AG20443 (cell line): ENCODE measurements around the gene PPHLN1.
A peak's percentile ranks its signal among the peaks of the same experiment; 100 is the strongest.

Source experiments
- DNase-seq: peaks from one replicate; pipeline ENCODE4 v3.0.0; 2012; ENCODE audit warnings: low spot score, mixed read lengths

Gene PPHLN1

DNA sequence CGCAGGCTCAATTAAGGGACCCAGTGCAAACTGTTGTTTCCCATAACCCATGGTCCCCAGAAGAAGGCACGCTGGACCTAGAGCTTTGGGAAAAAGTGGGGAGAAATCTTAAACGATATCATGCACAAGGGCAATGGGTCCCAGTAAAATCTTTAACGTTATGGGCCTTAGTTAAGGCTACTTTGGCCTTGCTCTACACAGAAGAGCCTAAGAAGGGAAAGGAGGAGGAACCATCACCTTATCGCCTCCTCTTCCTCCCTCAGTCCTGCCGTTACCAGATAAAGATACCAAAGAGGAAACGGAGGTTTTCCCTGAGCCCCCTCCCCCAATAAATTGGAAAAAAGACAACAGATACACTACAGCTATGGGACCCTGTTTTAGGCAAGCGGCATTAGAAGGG, 116.9 kb downstream of the PPHLN1 start:
- no peak for DNase-seq

DNA sequence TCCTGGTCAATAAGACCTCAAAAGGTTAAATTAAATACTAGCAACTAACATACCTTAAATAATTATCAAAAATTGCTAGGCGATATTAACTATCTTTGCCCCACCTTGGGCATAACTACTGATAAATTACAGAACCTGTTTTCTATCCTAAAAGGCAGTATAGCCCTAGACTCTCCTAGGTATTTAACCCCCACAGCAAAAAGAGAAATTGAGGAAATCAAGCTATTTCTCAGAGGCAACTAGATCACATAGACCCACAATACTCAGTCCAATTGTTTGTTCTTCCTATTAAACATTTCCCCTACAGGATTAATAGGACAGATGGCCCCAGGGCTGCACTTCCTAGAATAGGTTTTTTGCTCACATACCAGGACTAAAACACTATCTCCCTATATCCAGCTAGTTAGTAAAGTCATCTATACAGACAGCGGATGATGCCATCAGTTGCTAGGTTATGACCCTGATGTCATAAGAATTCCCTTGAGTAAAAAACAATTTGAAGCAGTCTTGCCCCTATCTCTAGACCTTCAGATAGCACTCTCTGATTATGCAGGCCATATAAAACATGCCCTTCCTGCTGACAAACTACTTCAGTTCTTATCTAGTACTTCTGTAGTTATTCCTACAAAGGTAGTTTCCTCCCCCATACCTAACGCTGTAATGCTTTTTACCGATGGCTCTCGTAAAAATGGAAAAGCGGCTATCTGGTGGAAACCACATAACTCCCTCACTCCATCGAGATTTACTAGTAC, 118.4 kb downstream of the PPHLN1 start:
- DNase-seq, result no peak

GRCh38 chr12:42445891-42446290, 119.9 kb downstream of the PPHLN1 start:
- no peak for DNase-seq

DNA sequence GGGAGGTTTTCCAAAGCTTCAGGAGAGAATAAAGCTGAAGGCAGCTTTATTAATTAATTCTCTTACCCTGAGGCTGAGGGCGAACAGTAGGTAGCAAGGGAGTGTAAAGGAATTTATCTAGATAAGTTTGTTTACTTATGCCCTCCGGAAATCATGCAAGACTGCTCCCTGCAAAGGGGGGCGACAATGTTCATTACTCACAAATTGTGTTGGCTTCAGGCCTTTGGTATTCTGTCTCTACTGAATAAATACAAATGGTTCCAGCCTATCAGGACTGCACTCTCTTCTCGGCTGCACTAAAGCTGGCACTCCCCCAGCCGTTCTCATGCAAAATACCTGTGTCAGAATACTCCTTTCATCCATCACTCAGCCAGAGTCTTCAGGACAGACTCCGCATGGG, 120.8 kb downstream of the PPHLN1 start:
- DNase-seq, result no peak

- DNase-seq, result no peak
Observed at GRCh38 chr12:42447371-42447786, 121.4 kb downstream of the PPHLN1 start.

DNA sequence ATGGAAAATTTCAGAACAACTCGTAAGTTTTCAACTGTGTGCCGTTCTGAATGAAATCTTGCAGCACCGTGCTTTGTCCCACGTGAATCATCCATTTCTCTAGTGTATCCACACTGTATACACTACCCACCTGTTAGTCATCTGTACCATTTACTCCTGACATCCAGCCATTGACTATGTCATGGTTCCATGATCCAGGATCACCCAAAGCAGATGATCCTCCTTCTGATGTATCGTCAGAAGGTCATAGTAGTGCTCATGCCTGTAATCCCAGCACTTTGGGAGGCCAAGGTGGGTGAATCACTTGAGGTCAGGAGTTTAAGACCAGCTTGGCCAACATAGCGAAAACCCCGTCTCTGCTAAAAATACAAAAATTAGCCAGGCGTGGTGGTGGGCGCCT, 122.9 kb downstream of the PPHLN1 start:
- DNase-seq, result no peak

GRCh38 chr12:42450248-42450647, 124.3 kb downstream of the PPHLN1 start:
- peak; percentile 20 for DNase-seq

DNA sequence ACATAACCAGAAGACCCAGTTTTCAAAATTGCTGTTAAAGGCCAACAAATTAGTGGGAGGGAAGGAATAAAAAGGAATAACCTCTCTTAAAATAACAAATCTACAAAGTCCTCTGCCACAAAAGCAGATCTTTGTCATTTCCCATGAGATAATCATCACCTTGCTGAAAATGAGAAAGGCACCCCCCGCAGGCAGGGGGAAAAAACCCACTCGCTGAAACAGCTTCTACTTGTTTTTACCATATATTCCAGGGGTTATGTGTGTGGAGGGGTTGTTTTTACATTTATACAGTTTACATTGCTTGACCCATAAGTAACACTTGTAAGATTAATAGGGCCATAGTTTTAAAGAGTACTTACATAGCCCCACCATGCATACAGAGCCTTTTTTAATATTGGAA, 132.6 kb downstream of the PPHLN1 start:
- no peak for DNase-seq

DNA sequence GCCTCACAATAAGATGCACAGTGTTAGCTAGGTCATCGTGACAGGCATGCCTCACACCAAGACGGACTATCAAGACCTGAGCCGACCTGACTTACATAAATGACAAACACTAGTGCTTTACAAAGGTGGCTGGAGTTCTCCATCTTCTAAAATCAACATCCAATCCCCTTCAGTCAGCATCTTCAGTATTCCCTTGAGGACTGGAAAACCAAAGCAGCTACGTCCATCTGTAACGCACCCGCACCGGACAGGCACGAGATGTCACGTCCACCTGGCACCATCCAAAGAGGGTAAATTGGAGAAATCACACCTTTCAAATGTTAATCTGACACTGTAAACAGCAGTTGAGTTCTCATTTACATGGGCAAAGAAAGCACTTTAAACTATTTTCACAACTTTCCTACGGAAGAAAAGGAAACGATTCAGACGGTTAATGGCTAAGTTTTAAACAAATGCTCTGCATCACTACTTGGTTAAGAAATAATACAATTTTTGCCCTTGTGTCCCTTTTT, 133.4 kb downstream of the PPHLN1 start:
- DNase-seq, result no peak

DNA sequence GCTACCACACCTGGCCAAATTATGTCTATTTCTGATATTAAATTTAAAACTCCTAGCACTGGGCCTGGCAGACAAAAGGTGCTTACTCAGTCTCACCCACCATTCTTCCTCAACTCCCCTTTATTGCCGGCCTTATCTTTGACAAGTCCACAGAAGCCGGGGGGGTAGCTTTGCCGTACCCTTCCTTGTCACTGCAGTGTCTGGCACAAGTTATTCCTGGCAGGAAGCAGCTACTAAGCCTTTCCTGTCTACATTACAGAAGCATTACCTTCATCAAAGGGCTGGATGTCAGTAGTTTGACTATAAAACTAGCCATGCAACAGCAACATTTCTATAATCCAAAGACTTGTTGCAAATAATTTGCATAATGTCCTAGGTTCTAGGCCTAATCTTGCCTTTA, 136.5 kb downstream of the PPHLN1 start:
- DNase-seq, result no peak

DNA sequence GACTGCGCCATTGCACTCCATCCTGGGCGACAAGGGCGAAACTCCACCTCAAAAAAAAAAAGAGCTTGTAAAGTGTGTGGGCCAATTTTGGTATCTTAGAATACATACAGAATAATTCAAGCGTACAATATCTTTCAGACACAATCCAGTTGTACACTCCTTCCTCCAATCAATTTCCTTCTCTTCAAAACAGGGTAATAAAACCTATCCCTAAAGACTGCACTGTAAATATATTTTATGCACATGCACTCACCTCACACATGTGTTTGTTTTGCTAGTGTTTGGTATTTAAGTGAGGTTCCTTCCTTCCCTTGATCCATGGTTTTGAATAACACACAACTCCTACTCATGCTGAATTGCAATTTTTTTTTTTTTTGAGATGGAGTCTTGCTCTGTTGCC, 137.7 kb downstream of the PPHLN1 start:
- no peak for DNase-seq

DNA sequence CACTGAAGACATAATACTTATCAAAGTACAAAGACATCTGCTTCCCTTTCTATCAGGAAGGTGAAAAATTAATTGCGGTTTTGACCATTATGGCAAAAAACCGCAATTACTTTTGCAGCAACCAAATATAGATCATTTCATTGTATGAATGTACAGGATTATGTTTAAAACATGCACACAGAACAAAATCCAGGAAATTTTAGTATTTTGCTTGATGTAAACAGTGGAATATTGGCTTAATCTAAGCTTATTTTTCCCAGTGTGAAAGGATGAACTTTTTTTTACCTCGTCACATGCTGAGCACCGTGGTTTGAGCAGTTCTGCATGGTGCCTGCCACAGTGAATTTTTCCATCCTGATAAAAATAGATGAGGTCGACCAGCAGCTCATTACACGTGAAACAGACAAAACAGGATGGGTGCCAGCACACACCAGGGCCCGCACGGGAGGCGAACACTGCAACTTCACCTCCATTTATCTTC, 142.4 kb downstream of the PPHLN1 start:
- DNase-seq, result no peak

GRCh38 chr12:42468921-42469320, 143.0 kb downstream of the PPHLN1 start:
- no peak for DNase-seq

DNA sequence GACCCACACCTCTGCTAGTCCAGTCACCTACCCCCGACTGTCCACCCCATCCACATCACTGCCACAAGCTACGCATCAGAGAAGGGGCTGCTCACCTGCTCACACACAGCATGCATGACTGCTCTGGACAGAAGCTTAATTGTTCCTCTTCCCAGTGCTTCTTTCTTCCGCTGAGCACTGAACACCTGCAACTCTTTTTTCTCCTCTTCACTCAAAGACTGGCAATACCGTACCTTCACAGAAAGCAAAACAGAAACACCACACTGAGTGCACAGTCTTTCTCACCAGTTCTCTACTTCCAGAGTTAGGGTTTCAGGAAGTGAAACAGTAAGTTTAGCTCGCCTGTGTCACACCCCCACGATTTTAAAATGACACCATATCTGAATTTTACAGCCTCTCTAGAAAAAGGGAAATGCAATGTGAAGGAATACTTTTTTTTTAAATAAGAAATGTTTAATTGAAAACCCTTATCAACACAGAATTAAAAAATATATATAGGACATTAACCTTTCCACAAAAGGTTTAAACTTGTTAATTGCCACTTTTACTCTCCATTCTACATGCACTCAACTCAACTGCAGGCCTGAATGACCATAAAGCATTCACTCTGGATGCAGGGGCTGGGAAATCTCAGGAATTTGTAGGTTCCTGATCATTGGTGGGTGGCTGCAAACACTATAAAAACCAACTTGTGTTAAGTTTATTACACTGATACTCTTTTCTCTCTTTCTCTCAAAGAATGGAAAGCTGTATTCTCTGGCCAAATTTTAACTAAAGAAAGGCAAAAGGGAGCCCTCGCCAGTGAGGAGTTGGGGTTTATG, 143.6 kb downstream of the PPHLN1 start:
- no peak for DNase-seq

- no peak for DNase-seq
Observed at GRCh38 chr12:42472376-42472775, 146.4 kb downstream of the PPHLN1 start.

DNA sequence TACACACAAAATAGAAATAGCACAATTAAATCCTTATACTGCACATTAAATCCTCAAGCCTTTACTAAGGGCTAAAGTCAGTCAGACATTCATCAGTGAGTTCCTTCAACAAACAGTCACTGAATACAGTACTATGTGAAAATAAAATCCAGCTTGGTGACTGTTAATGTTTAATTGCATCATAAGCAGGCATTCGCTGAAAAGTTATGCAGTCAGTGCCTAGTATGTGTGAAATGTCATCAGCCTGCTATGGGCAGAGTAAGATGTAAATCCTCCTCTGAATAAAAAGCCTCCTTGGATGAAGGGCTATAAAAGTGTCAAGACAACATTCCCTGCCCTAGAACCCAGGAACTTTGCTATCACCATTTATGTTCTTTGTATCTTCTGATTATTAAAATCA, 147.2 kb downstream of the PPHLN1 start:
- peak; percentile 62 for DNase-seq

GRCh38 chr12:42473561-42473960, 147.6 kb downstream of the PPHLN1 start:
- no peak for DNase-seq

- peak; percentile 45 for DNase-seq
Observed at GRCh38 chr12:42474391-42474790, 148.4 kb downstream of the PPHLN1 start.

GRCh38 chr12:42475106-42475505, 149.1 kb downstream of the PPHLN1 start:
- DNase-seq, result no peak

DNA sequence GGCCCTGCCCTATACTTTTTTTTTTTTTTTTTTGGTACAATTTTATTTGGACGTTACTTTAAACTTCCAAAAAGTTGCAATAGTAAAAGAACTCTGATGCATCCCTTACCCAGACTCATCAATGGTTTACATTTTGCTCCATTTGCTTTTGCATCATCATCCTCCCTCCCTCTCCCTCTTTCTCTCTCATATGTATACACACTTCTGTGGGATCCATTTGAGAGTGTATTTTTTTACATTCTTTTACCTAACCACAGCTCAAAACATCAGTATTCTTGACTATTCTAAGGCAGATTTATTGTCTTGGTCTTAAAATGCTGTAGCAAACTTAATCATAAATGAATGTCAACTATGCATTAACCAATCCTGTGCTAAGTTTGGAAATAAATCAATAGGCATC, 152.0 kb downstream of the PPHLN1 start:
- no peak for DNase-seq

- no peak for DNase-seq
Observed at GRCh38 chr12:42481368-42481767, 155.4 kb downstream of the PPHLN1 start.

- no peak for DNase-seq
Observed at GRCh38 chr12:42482041-42482747, 156.2 kb downstream of the PPHLN1 start.
